Stimulated activated CD4-positive, alpha-beta T cell treated with anti-CD3 and anti-CD28 coated beads, TNF-alpha, amount 100 ng/mL, for 4 hours (primary cell): ENCODE results near the gene TDRD7.

ENCODE experiments used
- DNase-seq, 3 experiments: peaks; one replicate each; pipeline ENCODE4 v3.0.0-alpha.2; 2020; ENCODE audit warnings: low read depth in 3 of 3

Gene TDRD7

DNA sequence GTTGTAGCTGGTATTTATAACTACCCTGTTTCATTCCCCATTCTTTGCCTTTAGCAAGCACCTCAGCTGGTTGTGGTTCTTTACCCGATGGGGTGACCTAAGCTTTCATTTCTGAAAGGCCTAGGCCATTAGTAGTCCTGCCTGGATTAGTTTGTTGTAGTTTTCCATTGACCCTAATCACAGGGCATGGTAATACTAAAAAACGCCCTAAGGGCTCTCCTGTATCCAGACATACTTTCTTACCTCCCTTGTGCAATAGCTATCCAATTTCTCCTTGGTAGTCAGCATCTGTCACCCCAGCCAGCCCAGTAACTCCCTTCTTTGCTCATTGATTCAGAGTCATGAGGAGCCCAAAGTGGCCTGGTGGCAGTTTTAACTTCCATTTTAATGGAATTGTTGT lies 113.6 kb downstream of the TDRD7 start:
- DNase-seq = no peak

DNA sequence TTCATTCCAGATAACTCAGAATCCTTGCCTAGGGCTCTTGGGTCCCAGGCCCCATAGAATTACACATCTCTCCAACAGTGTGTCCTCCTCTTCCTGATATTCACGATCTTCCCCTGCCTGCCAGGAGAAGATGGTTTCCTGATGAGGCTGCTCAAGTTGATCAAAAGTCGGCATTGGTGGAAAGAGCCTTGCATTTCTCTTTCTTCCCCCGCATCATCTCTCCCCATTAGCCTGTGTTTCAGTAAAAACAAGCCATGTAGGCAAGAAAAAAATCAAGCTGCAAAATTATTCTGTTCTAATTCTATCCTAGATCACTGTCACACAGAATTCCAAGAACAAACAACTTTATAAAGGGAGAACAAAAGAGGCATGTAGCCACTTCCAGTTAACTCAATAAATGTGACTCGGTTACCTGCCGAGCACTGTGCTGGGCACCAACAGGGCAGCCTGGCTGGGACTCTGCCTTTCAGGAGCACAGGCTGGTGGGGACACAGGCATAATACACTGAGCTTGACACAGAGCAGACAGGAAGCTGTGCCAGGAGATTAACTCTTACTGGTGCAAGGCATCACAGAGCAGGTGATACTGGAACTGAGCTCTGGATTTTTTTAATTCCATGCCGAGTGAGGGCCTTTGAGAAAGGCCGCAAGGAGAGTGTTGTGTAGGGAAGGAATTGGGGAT lies 115.1 kb downstream of the TDRD7 start:
- no peak for DNase-seq

DNA sequence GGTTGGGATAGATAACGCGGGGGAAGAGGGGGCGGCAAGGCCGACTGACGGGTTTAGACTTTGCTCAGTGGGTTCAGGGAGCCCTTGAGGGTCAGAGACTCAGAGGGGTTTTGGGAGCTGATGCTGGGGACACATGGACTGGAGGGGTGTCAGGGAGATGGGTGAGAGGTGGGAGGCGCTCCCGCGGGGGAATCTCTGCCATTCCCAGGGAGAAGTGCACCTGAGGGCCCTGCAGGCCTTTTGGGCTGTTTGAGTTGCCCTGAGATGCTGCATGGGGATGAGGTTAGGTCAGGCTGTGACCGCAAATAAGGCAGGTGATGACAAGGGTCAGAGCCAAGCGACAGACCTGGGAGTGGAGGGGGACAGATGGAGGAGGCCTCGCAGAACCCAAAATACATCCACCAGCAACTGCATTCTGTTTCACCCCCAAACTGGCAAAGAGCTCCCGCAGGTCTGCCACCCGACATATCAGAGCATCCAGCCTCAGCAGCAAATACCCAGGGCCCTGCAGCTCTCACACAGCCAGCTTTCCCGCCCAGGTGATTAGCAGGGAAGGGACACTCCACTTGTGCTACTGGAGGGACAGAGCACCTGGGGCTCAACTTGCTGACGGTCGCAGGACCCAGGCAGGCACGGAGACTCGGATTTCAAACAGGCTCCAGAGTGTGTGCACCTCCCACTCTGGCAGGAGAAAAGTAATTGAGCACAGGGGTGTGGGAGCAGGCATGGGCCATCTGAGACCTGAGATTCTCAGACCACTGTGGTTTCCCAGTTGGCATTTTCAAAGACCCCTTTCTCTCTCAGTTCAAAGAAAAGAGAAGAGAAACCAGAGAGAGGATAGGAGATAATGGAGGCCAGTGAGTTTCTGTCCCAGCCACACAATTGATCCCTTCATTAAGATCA lies 116.0 kb downstream of the TDRD7 start:
- DNase-seq = no peak

DNA sequence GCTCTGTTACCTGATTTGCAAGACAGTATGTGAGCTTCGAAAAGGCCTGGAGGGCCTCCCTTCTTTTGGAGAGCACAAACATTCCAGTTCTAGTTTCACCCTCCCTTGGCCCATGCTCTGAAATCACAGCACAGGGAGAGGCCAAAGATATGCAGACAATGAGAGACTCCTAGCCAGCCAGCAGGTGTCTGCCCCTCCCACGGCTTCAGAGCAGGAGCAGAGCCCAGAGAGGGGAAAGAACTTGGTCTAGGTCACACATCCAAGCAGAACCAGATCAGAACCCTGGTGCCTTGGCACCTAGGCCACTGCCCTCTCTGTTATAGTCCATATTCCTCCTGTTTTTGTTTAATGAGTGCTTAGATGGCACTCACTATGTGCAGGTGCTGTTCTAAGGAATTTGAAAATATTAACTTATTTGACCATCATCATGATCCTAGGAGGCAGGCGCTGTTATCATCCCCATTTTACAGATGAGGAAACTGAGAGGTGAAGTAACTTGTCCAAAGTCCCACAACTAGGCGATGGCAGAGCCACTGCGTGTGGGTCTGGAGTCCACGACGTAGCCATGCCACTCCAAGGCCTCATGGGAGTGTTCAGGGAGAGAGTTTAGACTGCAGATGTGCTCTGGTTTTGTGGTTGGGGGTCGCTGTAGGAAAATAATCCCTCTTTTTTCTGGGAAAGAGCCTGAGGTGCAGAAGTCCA lies 116.8 kb downstream of the TDRD7 start:
- DNase-seq = no peak

DNA sequence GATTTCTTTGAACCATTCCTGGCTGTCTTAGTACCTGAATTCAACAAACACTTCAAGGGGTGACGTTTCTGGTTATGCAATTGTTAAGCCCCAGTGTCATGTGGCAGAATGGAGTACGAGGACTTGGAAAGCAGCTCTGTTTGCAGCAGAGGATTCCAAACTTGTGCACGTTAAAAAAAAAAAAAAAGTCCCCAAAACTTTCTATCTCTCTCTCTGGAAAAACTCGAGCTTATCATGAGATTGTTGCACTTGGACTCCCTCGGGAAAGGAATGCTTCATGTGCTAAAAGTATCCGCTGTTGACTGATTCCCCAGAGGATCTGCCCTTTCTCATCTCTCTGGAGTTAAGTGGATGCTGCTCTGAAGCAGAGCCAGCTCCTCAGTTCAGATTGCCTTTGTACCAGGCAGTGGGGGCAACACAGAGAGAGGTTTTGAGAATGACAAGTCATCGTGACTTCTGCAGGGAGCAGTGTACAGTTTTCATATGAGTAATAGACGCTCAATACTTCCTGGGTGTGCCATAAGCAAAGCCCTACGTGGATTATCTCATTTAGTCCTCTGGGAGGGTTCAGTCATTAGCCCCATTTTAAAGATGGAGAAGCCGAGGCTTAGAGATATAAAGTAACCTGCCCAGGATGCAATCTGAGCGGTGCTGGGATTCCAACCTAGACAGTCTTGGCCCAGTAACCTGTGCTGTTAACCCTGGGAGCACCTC lies 117.6 kb downstream of the TDRD7 start:
- no peak for DNase-seq

DNA sequence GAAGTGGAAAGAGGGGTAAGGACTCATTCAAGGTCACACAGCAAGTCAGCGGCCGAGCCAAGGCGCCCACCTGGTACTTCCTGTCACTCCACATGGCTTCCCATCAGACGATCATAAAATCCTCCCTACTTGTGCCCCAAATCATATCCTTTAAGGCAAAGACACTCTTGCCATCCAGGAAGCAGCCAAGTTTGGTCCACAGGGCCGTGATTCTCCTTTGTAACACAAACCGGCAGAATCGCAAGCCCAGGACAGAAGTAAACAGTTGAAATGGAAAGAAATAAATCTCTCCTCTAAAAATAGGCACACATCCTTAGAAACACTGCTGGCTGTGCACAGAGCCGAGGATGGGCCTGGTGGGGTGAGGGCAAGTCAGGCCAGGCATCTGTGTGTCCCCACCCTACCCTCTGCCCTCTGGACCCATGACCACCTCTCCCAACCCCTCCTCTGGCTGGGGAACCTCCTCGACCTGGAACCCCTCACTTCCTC lies 120.0 kb downstream of the TDRD7 start:
- no peak for DNase-seq

DNA sequence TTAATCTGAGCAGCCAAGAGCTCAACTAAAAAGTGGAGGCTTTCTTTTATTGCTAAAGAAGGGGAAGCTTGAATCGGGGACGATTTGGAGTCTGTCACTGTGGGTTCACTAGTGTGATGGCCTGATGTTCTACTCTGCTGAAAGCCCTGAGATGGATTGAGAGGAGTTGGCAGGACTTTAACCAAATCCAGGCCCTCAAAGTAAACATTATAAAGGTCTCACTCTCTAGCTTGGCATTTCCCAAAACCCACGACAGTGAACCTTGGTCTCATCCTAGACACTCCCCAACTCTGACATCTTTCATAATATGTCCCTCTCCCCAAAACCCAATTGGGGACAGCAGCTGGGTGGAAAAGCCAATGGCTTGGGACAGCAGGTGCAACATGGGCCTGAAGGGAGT lies 122.3 kb downstream of the TDRD7 start:
- no peak for DNase-seq

DNA sequence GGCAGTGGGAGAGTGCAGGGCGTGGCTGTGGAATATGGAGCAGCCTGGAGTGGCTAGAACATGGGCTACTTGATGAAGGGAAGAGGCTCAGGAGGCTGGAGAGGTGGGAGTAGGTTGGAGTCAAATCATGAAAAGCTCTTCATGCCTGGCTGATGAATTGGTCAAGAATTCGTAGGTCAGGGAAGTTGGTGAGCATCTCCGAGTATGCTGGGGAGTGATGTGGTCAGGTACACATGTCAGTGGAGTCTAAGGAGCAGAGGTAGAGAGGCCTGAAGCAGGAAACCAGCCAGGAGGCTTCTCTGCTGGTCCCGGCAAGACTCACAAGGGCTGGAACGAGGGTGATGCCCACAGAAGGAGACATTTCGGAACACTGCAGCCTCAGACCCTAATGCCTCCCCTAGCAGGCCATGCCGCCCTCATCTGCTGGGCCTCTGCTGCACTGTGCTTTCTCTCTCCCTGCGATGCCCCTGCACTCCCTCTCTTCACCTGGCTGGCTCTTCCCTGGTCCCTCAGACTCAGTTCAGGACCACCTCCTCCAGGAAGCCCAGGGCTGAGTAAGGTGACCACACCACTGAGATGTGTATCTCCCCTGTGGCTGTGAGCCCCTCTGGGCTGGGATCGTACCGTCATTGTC lies 123.2 kb downstream of the TDRD7 start:
- no peak for DNase-seq

DNA sequence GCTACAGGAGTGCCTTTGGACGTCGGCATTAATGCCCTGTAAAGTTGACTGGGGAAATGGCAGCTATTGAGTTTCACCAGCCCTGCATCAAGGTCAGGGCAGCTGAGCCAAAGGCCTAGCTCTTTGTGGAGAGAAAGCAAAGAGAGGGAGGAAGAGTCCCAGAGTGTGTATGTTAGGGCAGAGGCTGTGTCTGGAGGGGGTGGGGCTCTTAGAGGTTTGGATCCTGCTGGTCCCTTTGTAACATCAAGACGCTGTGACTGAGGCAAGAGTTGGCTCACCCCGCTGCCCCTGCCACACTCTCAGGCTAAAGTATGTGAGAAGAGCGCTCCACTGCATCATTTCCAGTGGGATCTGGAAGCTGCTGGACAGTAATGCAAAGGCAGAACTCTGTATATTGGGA lies 123.9 kb downstream of the TDRD7 start:
- DNase-seq = no peak

DNA sequence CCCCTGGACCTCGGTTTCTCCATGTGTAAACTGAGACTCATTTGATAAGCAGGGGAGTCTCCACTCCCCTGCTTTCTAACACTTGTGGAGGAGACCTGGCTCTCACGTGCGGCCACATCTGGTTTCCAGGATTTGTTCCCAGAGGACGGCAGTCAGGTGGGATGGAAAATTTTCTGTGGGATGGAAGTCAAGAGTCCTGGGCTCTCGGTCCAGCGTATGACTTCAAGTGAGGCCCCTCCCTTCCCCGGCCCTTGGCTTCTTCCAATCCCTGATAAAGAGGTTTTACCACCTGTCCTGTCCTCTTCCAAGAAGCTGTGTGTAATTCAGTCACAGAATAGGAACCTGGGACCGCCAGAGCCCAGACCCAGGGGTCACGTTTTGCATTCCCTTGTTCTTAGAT lies 124.6 kb downstream of the TDRD7 start:
- no peak for DNase-seq

DNA sequence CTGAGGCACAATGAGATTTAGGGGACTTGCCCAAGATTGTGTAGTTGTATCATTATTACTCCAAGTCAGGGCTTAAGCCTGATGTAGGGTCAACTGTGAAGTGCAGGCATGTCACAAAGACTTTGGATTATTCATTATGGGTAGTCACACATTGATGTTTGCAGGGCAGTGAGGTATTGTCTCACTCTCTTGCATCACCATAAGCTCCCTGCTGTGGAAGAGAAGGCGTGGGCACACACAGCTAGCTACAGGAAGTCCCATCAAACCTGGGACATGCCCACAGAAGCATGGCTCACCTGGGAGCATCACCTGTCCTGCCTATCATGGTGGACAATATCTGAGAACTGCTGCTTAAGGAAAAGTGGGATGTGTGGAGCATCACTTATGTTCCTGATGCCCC lies 131.7 kb downstream of the TDRD7 start:
- DNase-seq = no peak

DNA sequence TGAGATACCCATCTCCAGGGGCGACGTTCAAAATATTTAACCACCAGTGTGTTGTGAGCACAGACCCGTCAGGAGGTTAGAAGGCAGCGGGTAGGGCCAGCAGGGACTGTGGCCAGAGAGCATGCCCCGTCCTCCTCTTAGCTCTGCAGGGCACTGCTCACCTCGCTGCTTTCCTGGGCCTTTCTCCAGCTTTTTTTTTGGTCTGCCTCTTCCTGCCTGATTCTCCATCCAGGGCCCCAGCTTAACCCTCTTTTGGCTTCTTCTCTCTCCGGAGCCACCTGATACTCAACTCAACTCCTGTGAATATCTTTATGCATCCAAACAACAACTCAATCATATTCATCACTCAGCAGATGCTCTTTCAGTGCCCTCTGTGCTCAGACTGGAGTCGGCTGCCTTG lies 133.6 kb downstream of the TDRD7 start:
- no peak for DNase-seq
